GM06990 (cell line): ENCODE measurements around the gene CCR5AS.
A peak's percentile ranks its signal among the peaks of the same experiment; 100 is the strongest.

Source experiments
- DNase-seq: peaks from one replicate; pipeline ENCODE4 v3.0.0-alpha.2; 2011; ENCODE audit not compliant: insufficient read length; ENCODE audit errors: extremely low read depth
- H3K27me3 ChIP-seq: replicated peaks from 2 replicates; pipeline ENCODE4 v1.6.0; 2011; ENCODE audit warnings: low read length; ENCODE audit not compliant: control insufficient read depth, insufficient read depth
- H3K36me3 ChIP-seq: 2 replicates; pipeline ENCODE4 v1.5.1; 2011; ENCODE audit warnings: low read length; ENCODE audit not compliant: control insufficient read depth, insufficient read depth
- H3K4me3 ChIP-seq: replicated peaks from 2 replicates; pipeline ENCODE4 v1.5.1; 2011; ENCODE audit warnings: low read depth, mild to moderate bottlenecking, control low read depth, low read length
- CTCF ChIP-seq: IDR thresholded peaks from 2 replicates; pipeline ENCODE4 v1.5.1; 2011; ENCODE audit warnings: low read length, control low read depth, mild to moderate bottlenecking, inconsistent platforms; ENCODE audit not compliant: insufficient read depth, poor library complexity, severe bottlenecking

The CCR5AS gene

GRCh38 chr3:46453526-46454208, 46.8 kb upstream of the CCR5AS start:
- peaks cover 1% of the 10 kb centered on the region for H3K27me3 ChIP-seq
- no peak for TF ChIP-seq CTCF
- no peaks in the 10 kb centered on the region for H3K36me3 ChIP-seq
- no peak for DNase-seq
- no peak overlapping the region for H3K4me3 ChIP-seq

GRCh38 chr3:46449755-46450552, 43.1 kb upstream of the CCR5AS start:
- Histone ChIP-seq H3K4me3 (no peak overlapping the region), H3K36me3 (no peaks in the 10 kb centered on the region), H3K27me3 (peaks cover 3% of the 10 kb centered on the region)
- peak; percentile 82 for TF ChIP-seq CTCF
- DNase-seq, result no peak

- no peak for TF ChIP-seq CTCF
- H3K36me3 ChIP-seq, result no peaks in the 10 kb centered on the region
- H3K4me3 ChIP-seq, result no peak overlapping the region
- peaks cover 3% of the 10 kb centered on the region for H3K27me3 ChIP-seq
- no peak for DNase-seq
These were observed 41.9 kb upstream of the CCR5AS start for GRCh38 chr3:46448721-46449120.

GRCh38 chr3:46447228-46447985, 40.5 kb upstream of the CCR5AS start:
- TF ChIP-seq CTCF, result no peak
- Histone ChIP-seq H3K27me3 (peaks cover 1% of the 10 kb centered on the region), H3K36me3 (no peaks in the 10 kb centered on the region), H3K4me3 (no peak overlapping the region)
- no peak for DNase-seq

- DNase-seq, result no peak
- Histone ChIP-seq H3K36me3 (no peaks in the 10 kb centered on the region), H3K4me3 (no peak overlapping the region), H3K27me3 (peaks cover 1% of the 10 kb centered on the region)
- no peak for TF ChIP-seq CTCF
These were observed 36.0 kb upstream of the CCR5AS start for GRCh38 chr3:46442576-46443530.
